HG02981 (cell line): Measurements from ENCODE around the gene CIDEB.

Experiments
- ATAC-seq: cut with Tn5 transposase; IDR thresholded peaks from one replicate; pipeline ENCODE4 v1.9.1; 2021; ENCODE audit warnings: mild to moderate bottlenecking, moderate library complexity; ENCODE audit not compliant: unreplicated experiment

Gene CIDEB

GRCh38 chr14:24292118-24292807 is 15.5 kb downstream of the CIDEB start:
- ATAC-seq: no peak

DNA sequence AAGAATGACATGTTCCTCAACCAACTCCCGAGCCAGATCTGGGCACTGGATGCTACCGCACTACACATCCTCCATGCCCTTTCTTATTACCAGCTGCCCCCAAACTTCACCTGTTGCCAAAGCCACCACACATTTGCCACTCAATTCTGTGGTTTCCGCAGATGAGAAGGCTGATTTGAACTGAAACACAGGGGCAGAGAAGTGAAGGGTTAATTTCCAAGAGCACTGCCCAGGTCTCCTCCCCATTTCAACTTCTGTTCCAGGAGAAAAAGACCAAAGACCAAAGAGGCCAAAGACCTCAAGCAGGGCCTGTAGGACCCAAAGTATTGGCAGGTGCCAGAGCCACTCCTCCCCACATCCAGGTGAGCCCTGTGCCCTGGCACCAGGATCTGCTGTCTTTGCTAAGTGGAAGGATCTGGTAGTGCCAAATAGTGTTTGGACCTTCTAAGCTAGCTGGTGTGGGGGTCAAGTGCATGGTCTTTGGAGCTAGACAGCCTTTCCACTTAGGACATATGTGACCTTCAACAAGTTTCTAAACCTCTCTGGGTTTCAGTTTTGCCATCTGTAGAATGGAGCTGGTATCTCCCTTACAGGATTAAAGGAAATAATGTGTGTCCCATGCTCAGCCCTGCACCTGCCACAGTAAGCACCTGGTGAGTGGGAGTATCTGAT is 16.2 kb downstream of the CIDEB start:
- ATAC-seq: no peak

DNA sequence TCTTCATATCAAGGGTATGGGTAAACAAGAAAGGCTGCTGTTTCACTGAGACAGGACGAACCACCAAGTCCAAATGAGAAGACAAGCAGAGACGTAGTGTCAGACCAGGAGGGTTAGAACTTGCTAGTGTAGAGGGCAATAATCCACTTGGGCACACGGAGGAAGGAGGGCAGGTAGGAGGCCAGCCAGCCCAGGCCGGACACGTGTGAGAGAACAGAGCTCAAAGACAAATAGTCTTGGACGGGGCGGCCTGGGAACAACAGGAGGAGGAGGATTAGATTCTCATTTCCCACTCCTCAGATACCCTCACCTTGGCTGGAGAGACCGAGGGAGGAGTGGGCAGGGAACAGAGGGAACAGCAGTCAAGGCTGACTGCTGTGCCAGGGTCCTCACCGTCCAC is 17.0 kb downstream of the CIDEB start:
- ATAC-seq: no peak

DNA sequence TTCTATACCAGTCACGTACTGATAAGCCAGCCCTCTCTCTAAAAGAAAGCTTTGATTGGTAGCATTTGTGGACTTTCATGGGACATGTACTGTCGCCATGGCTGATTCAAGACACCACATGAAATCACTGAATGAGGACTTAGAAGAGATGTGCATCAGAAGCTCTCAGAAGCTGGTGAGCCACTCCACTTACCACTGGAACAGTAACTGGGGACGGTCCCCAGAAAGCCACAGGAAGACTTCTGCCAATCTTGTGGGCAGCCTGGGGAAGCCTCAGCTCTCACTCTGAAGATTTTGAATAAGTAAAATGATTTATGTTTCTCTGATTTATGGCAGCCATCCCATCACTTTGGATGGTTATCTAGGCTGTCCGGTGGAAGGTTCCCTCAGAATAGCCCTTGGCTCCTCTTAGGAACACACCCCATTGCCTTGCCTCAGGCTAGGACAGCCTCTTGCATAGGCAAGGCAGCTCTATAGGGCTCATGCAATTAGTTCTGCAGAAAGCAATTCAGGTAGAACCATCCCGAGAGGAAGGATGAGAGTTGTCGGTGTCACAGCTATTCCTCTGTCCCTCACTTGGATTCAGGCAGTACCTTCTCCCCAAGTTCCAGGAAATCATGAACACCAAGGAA is 18.0 kb downstream of the CIDEB start:
- ATAC-seq: peak; percentile 70

DNA sequence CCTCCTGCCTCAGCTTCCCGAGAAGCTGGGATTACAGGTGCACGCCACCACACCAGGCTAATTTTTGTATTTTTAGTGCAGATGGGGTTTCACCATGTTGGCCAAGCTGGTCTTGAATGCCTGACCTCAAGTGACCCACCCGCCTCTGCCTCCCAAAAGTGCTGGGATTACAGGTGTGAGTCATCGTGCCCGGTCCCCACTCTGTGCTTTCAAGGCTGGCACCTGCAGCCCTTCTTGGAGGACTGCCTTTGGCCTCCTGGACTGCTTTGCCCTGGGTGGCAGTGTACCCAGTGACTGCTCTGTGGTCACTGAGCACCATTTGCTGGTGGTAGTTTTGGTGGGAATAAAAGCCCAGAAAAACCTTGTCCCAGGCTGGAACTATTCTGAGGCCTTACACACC is 20.8 kb downstream of the CIDEB start:
- ATAC-seq: no peak

- ATAC-seq: no peak
Observed at GRCh38 chr14:24285351-24285750, 22.4 kb downstream of the CIDEB start.

- no peak for ATAC-seq
Observed at GRCh38 chr14:24284501-24285035, 23.2 kb downstream of the CIDEB start.

- ATAC-seq: no peak
Observed at GRCh38 chr14:24283796-24284460, 23.8 kb downstream of the CIDEB start.

DNA sequence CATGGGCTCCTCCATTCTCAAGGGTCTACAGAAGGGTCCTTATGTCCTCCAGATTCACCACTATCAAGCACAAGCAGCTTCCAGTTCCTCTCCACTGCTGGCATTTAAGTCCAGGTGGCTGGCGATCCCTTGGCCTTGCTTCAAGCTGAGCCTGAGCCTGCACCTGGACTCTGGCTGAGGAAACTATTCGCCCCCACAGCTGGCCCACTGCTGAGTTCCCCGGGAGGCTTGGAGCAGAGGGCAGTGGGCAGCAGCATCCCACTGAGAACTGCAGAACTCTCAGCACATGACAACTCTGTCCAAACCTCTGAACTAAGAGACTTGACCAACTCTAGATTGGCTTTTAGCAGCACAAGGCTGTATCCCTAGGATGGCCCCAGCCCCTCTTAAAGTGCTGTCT is 25.0 kb downstream of the CIDEB start:
- no peak for ATAC-seq

GRCh38 chr14:24281636-24282035 is 26.1 kb downstream of the CIDEB start:
- ATAC-seq: no peak

DNA sequence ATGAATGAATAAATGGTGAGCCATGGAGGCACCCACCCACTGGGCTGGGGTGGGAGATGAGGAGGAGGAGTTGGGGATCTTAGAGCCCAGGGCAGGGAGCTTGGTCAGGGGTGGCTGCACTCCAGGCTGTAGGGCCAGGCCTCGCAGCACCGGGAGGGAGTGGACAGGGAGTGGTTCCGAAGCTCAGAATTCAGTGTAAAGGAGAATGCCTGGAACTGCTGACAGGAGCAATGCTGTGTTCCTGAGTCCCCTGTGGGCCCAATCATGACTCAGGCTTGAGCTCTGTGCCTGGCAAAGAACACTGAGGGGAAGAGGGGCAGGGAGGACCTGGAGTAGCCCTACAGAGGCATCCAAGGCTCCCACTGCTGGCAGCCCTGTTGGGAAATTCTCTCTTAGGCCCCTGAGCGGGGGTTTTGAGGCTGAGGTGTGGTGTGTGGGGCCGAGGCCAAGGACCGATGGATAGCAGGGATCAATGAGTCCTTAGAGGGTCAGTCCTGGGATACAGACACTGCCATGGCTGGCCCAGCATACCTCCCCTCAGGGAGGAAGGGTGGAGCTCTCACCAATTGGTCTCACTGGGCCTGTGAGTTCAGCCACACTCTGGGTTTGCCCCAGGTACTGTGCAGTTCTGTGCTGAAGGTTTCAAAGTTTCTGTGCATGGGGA is 26.8 kb downstream of the CIDEB start:
- no peak for ATAC-seq

- ATAC-seq: no peak
Observed at GRCh38 chr14:24279301-24280186, 28.2 kb downstream of the CIDEB start.

GRCh38 chr14:24278424-24278823 is 29.4 kb downstream of the CIDEB start:
- no peak for ATAC-seq

- ATAC-seq: no peak
Observed at GRCh38 chr14:24277606-24278321, 30.0 kb downstream of the CIDEB start.

DNA sequence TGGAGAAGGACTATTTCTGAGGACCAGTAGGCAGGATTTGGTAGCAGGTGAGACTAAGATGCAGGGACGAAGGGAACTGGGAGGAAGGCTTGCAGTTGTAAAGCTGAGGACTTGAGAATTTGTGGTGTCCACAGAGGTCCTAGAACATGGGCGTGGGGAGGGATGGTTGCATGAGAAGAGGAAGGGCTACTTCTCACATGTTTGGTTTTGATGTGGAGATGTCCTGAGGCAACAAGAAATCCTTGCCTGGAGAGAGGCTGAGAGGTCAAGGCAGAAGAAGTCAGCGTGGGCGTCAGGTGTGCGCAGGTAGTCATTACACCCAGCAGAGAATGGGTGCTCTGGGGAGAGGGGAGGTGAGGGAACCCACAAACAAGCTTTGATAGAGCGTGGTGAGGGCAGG is 30.7 kb downstream of the CIDEB start:
- no peak for ATAC-seq

GRCh38 chr14:24274101-24274543 is 33.7 kb downstream of the CIDEB start:
- peak; percentile 43 for ATAC-seq

GRCh38 chr14:24273422-24273998 is 34.3 kb downstream of the CIDEB start:
- no peak for ATAC-seq

DNA sequence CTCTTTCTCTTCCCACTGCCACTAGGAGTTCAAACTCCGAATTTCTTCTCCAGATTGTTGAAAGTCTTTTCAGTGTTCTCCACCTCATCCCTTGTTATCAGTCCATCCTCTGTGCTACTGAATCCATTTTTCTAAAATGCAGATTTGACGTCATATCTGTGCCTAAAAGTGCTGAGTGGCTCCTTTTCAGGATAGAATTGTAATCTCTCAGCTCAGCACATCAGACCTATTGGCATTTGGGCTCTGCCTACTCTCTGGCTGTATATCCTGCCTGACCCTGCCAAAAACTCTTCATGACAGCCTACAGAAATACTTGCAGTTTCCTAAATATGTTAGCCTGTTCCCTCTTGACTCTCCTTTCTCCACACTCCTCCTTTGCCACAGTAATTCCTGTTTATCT is 35.3 kb downstream of the CIDEB start:
- no peak for ATAC-seq

GRCh38 chr14:24271834-24272263 is 35.9 kb downstream of the CIDEB start:
- ATAC-seq: no peak
